HFFc6 (cell line): ENCODE results near the gene CCDC107. TPM values are rescaled to one million over a fixed set of nuclear protein-coding genes. Genes with fewer than 3 reads are reported as not detected.
"Not testable (repeated sequence)": the region's sequence is repeated elsewhere in the genome, so short reads cannot be mapped to it uniquely, and the experiment has no call there.

Experiments used
- DNase-seq: peaks from one replicate; pipeline ENCODE4 v3.0.0-alpha.2; 2018
- H3K27ac Mint-ChIP-seq: 2 replicates; pipeline ENCODE4 v1.8.0; 2020; ENCODE audit warnings: mild to moderate bottlenecking, mixed read lengths
- H3K27me3 Mint-ChIP-seq: 2 replicates; pipeline ENCODE4 v1.8.0; 2021; ENCODE audit warnings: mild to moderate bottlenecking, moderate library complexity, mixed read lengths; ENCODE audit not compliant: insufficient read depth
- H3K36me3 Mint-ChIP-seq: 2 replicates; pipeline ENCODE4 v1.8.0; 2021; ENCODE audit warnings: low read depth, mixed read lengths
- H3K4me1 Mint-ChIP-seq: 2 replicates; pipeline ENCODE4 v1.8.0; 2020; ENCODE audit warnings: low read depth, mixed read lengths
- H3K4me3 Mint-ChIP-seq: 2 replicates; pipeline ENCODE4 v1.8.0; 2020; ENCODE audit warnings: mild to moderate bottlenecking, moderate library complexity, mixed read lengths
- H3K9me3 Mint-ChIP-seq: 2 replicates; pipeline ENCODE4 v1.8.0; 2020; ENCODE audit warnings: mild to moderate bottlenecking, mixed read lengths
- CTCF ChIP-seq: fragments of 200-600 bp; sonication (generic); IDR thresholded peaks from 2 replicates; pipeline ENCODE4 v1.5.0; 2021; ENCODE audit warnings: antibody characterized with exemption, mild to moderate bottlenecking
- total RNA-seq, 6 experiments: library from RNA; stranded (reverse); fragmentation: NEBNext Ultra II Directional; extraction: Animal tissue kit (Norgen Biotek cat#: 25700); gene quantifications; 2 replicates in 1 of 6; 3 replicates in 5 of 6; pipeline ENCODE4 v1.2.3, GENCODE V29; 2021

The CCDC107 gene
- total RNA-seq, 6 experiments from 2014 or later = 22.5 to 29.8 (median 24.6) TPM

DNA sequence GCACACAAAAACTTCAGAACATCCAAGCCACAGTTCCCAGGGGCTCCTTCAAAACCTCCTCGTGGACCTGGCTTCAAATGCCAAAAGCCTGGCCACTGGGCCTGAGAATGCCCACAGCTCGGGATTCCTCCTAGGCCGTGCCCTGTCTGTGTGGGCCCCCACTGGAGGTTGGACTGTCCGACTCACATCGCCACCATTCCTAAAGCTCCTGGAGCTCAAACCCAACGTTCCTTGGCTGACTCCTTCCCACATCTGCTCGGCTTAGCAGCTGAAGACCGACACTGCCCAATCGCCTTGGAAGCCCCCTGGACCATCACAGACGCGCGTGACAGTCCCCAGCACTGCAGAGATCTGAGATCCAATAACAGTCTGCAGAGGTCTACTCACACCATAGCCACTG, 15.0 kb upstream of the CCDC107 start:
- Mint-ChIP-seq H3K4me1 (peaks cover 30% of the 10 kb centered on the region), H3K4me3 (no peak overlapping the region)

DNA sequence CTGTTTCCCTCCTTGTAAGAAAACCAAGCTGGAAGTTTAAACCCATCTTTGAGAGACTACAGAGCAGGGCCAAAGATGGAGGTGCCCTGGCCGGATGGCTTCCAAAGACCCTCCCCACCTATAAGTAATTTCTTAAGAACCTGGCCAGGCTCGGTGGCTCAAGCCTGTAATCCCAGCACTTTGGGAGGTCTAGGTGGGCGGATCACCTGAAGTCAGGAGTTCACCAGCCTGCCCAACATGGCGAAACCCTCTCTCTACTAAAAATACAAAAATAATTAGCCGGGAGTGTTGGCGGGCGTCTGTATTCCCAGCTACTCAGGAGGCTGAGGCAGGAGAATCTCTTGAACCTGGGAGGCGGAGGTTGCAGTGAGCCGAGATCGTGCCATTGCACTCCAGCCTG, 12.4 kb upstream of the CCDC107 start:
- H3K9me3 Mint-ChIP-seq, H3K27me3 Mint-ChIP-seq, H3K27ac Mint-ChIP-seq, DNase-seq, H3K36me3 Mint-ChIP-seq: not testable (repeated sequence)
- Mint-ChIP-seq H3K4me3 (peak overlapping the region; percentile 90), H3K4me1 (peaks cover 18% of the 10 kb centered on the region)

More for the DNA sequence above, 15.0 kb upstream of the CCDC107 start:
- Mint-ChIP-seq H3K27ac (no peak overlapping the region), H3K36me3 (peaks cover 12% of the 10 kb centered on the region), H3K27me3 (peaks cover 4% of the 10 kb centered on the region), H3K9me3 (no peaks in the 10 kb centered on the region)
- no peak for TF ChIP-seq CTCF
- DNase-seq = no peak

DNA sequence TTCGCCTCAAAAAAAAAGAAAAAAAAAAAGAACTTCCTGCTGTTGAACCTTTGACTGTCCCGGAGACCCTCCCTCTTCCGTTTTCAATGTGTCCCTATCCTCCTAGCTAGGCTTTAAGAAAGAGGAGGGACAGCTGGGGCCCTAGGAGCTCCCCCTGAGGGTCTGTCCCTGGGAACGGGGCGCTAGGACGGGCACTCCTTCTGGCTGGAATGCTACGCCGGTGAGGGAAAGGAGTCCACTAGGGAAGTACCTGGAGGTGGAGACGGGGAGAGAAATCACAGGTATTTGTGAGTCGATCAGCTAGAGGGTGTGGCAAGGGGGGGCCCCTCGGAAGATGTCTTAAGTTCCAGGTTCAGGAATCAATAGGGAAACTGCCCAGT, 11.9 kb upstream of the CCDC107 start:
- H3K9me3 Mint-ChIP-seq = no peaks in the 10 kb centered on the region
- H3K36me3 Mint-ChIP-seq = 0 out of 2 replicates have a peak, but pooled peaks cover under 1% of the 10 kb centered on the region
- H3K27ac Mint-ChIP-seq = peak overlapping the region; percentile 89
- peaks cover 19% of the 10 kb centered on the region for H3K4me1 Mint-ChIP-seq
- peak overlapping the region; percentile 90 for H3K4me3 Mint-ChIP-seq
- no peak for DNase-seq
- peaks cover 5% of the 10 kb centered on the region for H3K27me3 Mint-ChIP-seq
- no peak for TF ChIP-seq CTCF

GRCh38 chr9:35646533-35647265, 11.4 kb upstream of the CCDC107 start:
- Mint-ChIP-seq H3K4me3 (peak overlapping the region; percentile 90), H3K4me1 (peaks cover 24% of the 10 kb centered on the region), H3K27ac (peak overlapping the region; percentile 89), H3K27me3 (peaks cover 5% of the 10 kb centered on the region), H3K36me3 (no peaks in the 10 kb centered on the region), H3K9me3 (no peaks in the 10 kb centered on the region)
- peak; percentile 94 for TF ChIP-seq CTCF
- DNase-seq = peak; percentile 75

GRCh38 chr9:35649431-35650340, 8.4 kb upstream of the CCDC107 start:
- Mint-ChIP-seq H3K4me3 (no peak overlapping the region), H3K27ac (no peak overlapping the region), H3K9me3 (no peaks in the 10 kb centered on the region), H3K27me3 (peaks cover 5% of the 10 kb centered on the region), H3K36me3 (no peaks in the 10 kb centered on the region), H3K4me1 (peaks cover 22% of the 10 kb centered on the region)
- DNase-seq = no peak
- TF ChIP-seq CTCF = no peak
